MM.1S (cell line): ENCODE measurements around the gene CST4.
"Not testable (repeated sequence)": the region's sequence is repeated elsewhere in the genome, so short reads cannot be mapped to it uniquely, and the experiment has no call there.

ENCODE experiments used
- CTCF ChIP-seq: fragments of 300-600 bp; sonication (generic); IDR thresholded peaks from 2 replicates; pipeline ENCODE4 v1.5.1; 2016; ENCODE audit warnings: antibody characterized with exemption, low read length, mixed read lengths
- EZH2 ChIP-seq: fragments of 300-600 bp; sonication (generic); optimal IDR thresholded peaks from 2 replicates; pipeline ENCODE3; 2017; ENCODE audit warnings: low read depth, mild to moderate bottlenecking, antibody characterized with exemption, low read length, mixed read lengths

GRCh38 chr20:23694178-23695067 is 5.6 kb upstream of the CST4 start:
- not testable (repeated sequence) for TF ChIP-seq CTCF, EZH2
